A549 (cell line): ENCODE data around the gene KIAA0825.

Source experiments
- CHD4 ChIP-seq: fragments of 200-600 bp; sonication (generic); IDR thresholded peaks from 2 replicates; pipeline ENCODE4 v1.6.1; 2016; ENCODE audit warnings: antibody characterized with exemption, mild to moderate bottlenecking, borderline replicate concordance
- EP300 ChIP-seq, 2 experiments: fragments of >200 bp; sonication (Bioruptor Twin); formaldehyde crosslinking; IDR thresholded peaks; 2 replicates in 1 of 2; 3 replicates in 1 of 2; pipeline ENCODE4 v1.6.1; 2016 to 2017
- FOSL2 ChIP-seq, 2 experiments: fragments of 450-650 bp in 1 of 2; fragments of >200 bp in 1 of 2; sonication (Bioruptor Twin) in 1 of 2; formaldehyde crosslinking; IDR thresholded peaks; 2 replicates each; pipeline versions ENCODE4 v1.5.0 to v1.6.1; 2016 to 2020; ENCODE audit warnings: mild to moderate bottlenecking in 1 of 2, moderate library complexity in 1 of 2
- HDAC2 ChIP-seq: fragments of 200-600 bp; sonication (generic); IDR thresholded peaks from 2 replicates; pipeline ENCODE4 v1.6.1; 2016
- JUN ChIP-seq, 2 experiments: fragments of >200 bp; sonication (Bioruptor Twin); formaldehyde crosslinking; IDR thresholded peaks; 2 replicates in 1 of 2; 3 replicates in 1 of 2; pipeline ENCODE4 v1.6.1; 2016 to 2017
- MAZ ChIP-seq: fragments of 150-350 bp; IDR thresholded peaks from 2 replicates; pipeline ENCODE4 v1.6.1; 2014; ENCODE audit warnings: antibody characterized with exemption, low read depth, low read length, borderline replicate concordance
- POLR2A ChIP-seq: IDR thresholded peaks from 2 replicates; pipeline ENCODE4 v1.6.1; 2012; ENCODE audit warnings: mild to moderate bottlenecking, low read length
- RAD21 ChIP-seq, 2 experiments: fragments of >200 bp in 1 of 2; sonication (Bioruptor Twin) in 1 of 2; formaldehyde crosslinking in 1 of 2; IDR thresholded peaks in 1 of 2; conservative IDR thresholded peaks in 1 of 2; 2 replicates in 1 of 2; 3 replicates in 1 of 2; pipeline ENCODE4 v1.6.1; 2012 to 2018; ENCODE audit warnings: inconsistent platforms in 1 of 2
- TF ChIP-seq, protein P1 (sequence below): fragments of >200 bp; sonication (Bioruptor Twin); formaldehyde crosslinking; IDR thresholded peaks from 3 replicates; pipeline ENCODE4 v1.5.1; 2016
- TF ChIP-seq, protein P2 (sequence below): IDR thresholded peaks from 2 replicates; pipeline ENCODE4 v1.6.1; 2012
- TF ChIP-seq, protein P3 (sequence below): IDR thresholded peaks from 2 replicates; pipeline ENCODE4 v1.6.1; 2012

DNA sequence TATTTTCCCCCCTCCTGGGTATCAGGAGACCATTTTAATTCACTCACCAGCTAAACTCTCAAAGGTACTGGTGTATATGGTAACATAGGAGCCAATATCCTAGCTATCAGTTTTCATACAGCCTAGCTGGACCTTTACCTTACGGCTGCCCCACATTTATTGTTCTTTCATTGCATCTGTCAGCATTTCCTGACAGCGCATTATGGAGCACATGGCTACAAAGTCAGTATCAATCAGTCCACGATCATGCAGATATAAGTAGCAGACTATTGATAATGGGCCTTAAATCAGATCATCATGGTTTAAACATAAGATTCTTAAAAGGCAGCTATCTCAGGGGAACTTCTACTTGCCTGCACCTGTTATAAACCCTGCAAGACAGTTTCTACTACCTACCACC, 304.7 kb downstream of the KIAA0825 start:
- TF ChIP-seq, protein P1, sequence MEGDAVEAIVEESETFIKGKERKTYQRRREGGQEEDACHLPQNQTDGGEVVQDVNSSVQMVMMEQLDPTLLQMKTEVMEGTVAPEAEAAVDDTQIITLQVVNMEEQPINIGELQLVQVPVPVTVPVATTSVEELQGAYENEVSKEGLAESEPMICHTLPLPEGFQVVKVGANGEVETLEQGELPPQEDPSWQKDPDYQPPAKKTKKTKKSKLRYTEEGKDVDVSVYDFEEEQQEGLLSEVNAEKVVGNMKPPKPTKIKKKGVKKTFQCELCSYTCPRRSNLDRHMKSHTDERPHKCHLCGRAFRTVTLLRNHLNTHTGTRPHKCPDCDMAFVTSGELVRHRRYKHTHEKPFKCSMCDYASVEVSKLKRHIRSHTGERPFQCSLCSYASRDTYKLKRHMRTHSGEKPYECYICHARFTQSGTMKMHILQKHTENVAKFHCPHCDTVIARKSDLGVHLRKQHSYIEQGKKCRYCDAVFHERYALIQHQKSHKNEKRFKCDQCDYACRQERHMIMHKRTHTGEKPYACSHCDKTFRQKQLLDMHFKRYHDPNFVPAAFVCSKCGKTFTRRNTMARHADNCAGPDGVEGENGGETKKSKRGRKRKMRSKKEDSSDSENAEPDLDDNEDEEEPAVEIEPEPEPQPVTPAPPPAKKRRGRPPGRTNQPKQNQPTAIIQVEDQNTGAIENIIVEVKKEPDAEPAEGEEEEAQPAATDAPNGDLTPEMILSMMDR: no peak
- TF ChIP-seq RAD21 (conservative IDR thresholded peaks at IDR 0.05 in 1 of 2, IDR thresholded peaks at IDR 0.05 in 1 of 2) (no peak), HDAC2 (no peak), CHD4 (no peak), POLR2A (no peak), JUN (IDR thresholded peaks at IDR 0.05) (no peak), EP300 (IDR thresholded peaks at IDR 0.05) (no peak), MAZ (no peak), FOSL2 (IDR thresholded peaks at IDR 0.05) (no peak), FOSL2 (CRISPR knock-in tag; IDR thresholded peaks at IDR 0.05) (no peak)
- TF ChIP-seq, protein P2, sequence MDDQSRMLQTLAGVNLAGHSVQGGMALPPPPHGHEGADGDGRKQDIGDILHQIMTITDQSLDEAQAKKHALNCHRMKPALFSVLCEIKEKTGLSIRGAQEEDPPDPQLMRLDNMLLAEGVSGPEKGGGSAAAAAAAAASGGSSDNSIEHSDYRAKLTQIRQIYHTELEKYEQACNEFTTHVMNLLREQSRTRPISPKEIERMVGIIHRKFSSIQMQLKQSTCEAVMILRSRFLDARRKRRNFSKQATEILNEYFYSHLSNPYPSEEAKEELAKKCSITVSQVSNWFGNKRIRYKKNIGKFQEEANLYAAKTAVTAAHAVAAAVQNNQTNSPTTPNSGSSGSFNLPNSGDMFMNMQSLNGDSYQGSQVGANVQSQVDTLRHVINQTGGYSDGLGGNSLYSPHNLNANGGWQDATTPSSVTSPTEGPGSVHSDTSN: no peak
- TF ChIP-seq, protein P3, sequence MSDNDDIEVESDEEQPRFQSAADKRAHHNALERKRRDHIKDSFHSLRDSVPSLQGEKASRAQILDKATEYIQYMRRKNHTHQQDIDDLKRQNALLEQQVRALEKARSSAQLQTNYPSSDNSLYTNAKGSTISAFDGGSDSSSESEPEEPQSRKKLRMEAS: no peak
